Dermis blood vessel endothelial cell (primary cell): ENCODE measurements around the gene CENPM. TPM values are rescaled to one million over a fixed set of nuclear protein-coding genes. Genes with fewer than 3 reads are reported as not detected.
"Not testable (repeated sequence)": the region's sequence is repeated elsewhere in the genome, so short reads cannot be mapped to it uniquely, and the experiment has no call there.

ENCODE experiments used
- DNase-seq: peaks from one replicate; pipeline ENCODE4 v3.0.0; 2010
- total RNA-seq: library from RNA; depleted of rRNA; stranded (reverse); fragments of >200 nt; gene quantifications from 2 replicates; pipeline ENCODE4 v1.2.3, GENCODE V29; 2014

The CENPM gene
- total RNA-seq, 1 donor from 2014 or later: 13.1 TPM

GRCh38 chr22:41966225-41966606 lies 19.3 kb upstream of the CENPM start:
- DNase-seq: no peak

GRCh38 chr22:41964112-41964491 lies 17.1 kb upstream of the CENPM start:
- DNase-seq: no peak

- DNase-seq: no peak
Observed at GRCh38 chr22:41963453-41964111, 16.6 kb upstream of the CENPM start.

- DNase-seq: no peak
Observed at GRCh38 chr22:41957941-41958556, 11.1 kb upstream of the CENPM start.

GRCh38 chr22:41952713-41953112 lies 5.8 kb upstream of the CENPM start:
- DNase-seq: no peak

GRCh38 chr22:41951898-41952474 lies 5.0 kb upstream of the CENPM start, which contains the start of gene SMIM45:
Gene SMIM45 (plus strand): TSS chr22:41952150.
- DNase-seq: no peak

GRCh38 chr22:41949297-41949965 lies 2.5 kb upstream of the CENPM start:
- DNase-seq: no peak

- not testable (repeated sequence) for DNase-seq
Observed at GRCh38 chr22:41948928-41949296, 2.0 kb upstream of the CENPM start.

GRCh38 chr22:41948142-41948541 lies 1.2 kb upstream of the CENPM start:
- DNase-seq: no peak

- no peak for DNase-seq
Observed at GRCh38 chr22:41947424-41948080, 600 bp upstream of the CENPM start.

- DNase-seq: peak; percentile 59
Observed at GRCh38 chr22:41943661-41944209, 3.2 kb downstream of the CENPM start.

- DNase-seq: peak; percentile 88
Observed at GRCh38 chr22:41940832-41941765, 5.9 kb downstream of the CENPM start.

- DNase-seq: no peak
Observed at GRCh38 chr22:41939981-41940831, 6.7 kb downstream of the CENPM start.

GRCh38 chr22:41936894-41937169 lies 10.1 kb downstream of the CENPM start:
- no peak for DNase-seq

- DNase-seq: no peak
Observed at GRCh38 chr22:41935509-41935908, 11.4 kb downstream of the CENPM start.

- DNase-seq: no peak
Observed at GRCh38 chr22:41935015-41935351, 12.0 kb downstream of the CENPM start.

- no peak for DNase-seq
Observed at GRCh38 chr22:41934284-41935014, 12.5 kb downstream of the CENPM start.

- no peak for DNase-seq
Observed at GRCh38 chr22:41933411-41934177, 13.4 kb downstream of the CENPM start.

GRCh38 chr22:41932353-41932752 lies 14.6 kb downstream of the CENPM start:
- DNase-seq: no peak
